K562 (cell line): ENCODE results near the gene COQ5. TPM values are rescaled to one million over a fixed set of nuclear protein-coding genes. Genes with fewer than 3 reads are reported as not detected.

Experiments used
- CREB3 ChIP-seq: fragments of 450-650 bp; conservative IDR thresholded peaks from 2 replicates; pipeline ENCODE4 v1.6.1; 2016; ENCODE audit warnings: missing genetic modification characterization, low read depth, mild to moderate bottlenecking, missing compliant biosample characterization, moderate library complexity
- CREB5 ChIP-seq: fragments of 250-450 bp; sonication (Bioruptor Pico); IDR thresholded peaks from 2 replicates; pipeline ENCODE4 v1.5.0; 2020; ENCODE audit warnings: mild to moderate bottlenecking
- CXXC5 ChIP-seq: fragments of 250-450 bp; sonication (Bioruptor Pico); IDR thresholded peaks from 2 replicates; pipeline ENCODE4 v1.8.0; 2022; ENCODE audit warnings: inconsistent platforms, mild to moderate bottlenecking, moderate library complexity
- ELK3 ChIP-seq: fragments of 450-650 bp; formaldehyde crosslinking; IDR thresholded peaks from 2 replicates; pipeline ENCODE4 v1.4.0; 2020; ENCODE audit warnings: mild to moderate bottlenecking
- FUS ChIP-seq: fragments of 200-400 bp; formaldehyde crosslinking; optimal IDR thresholded peaks from 2 replicates; pipeline ENCODE3; 2017; ENCODE audit warnings: low read depth, low read length
- GATA2 ChIP-seq: sonication (generic); formaldehyde crosslinking; IDR thresholded peaks from 2 replicates; pipeline ENCODE4 v1.4.0; 2020; ENCODE audit warnings: mild to moderate bottlenecking, missing genetic modification reagents
- IRF9 ChIP-seq: fragments of 450-650 bp; IDR thresholded peaks from 2 replicates; pipeline ENCODE4 v1.6.1; 2016; ENCODE audit warnings: missing biosample characterization, missing genetic modification characterization
- MYBL2 ChIP-seq, 2 experiments: fragments of 450-650 bp in 1 of 2; sonication (generic) in 1 of 2; formaldehyde crosslinking in 1 of 2; IDR thresholded peaks; 2 replicates each; pipeline versions ENCODE4 v1.6.1 to v1.8.1; 2017 to 2022; ENCODE audit warnings: borderline replicate concordance in 1 of 2, inconsistent platforms in 1 of 2, low read depth in 1 of 2, mild to moderate bottlenecking in 1 of 2, missing genetic modification reagents in 1 of 2, moderate library complexity in 1 of 2
- NFXL1 ChIP-seq: fragments of 450-650 bp; formaldehyde crosslinking; IDR thresholded peaks from 2 replicates; pipeline ENCODE4 v1.4.0; 2021; ENCODE audit warnings: mild to moderate bottlenecking
- RAD21 ChIP-seq, 2 experiments: fragments of 250-450 bp in 1 of 2; fragments of 450-650 bp in 1 of 2; sonication (Bioruptor Pico) in 1 of 2; formaldehyde crosslinking in 1 of 2; IDR thresholded peaks in 1 of 2; conservative IDR thresholded peaks in 1 of 2; 2 replicates each; pipeline versions ENCODE4 v1.4.0 to v1.8.0; 2020 to 2022; ENCODE audit warnings: mild to moderate bottlenecking in 2 of 2, moderate library complexity in 1 of 2
- RFX1 ChIP-seq: fragments of 450-650 bp; IDR thresholded peaks from 2 replicates; pipeline ENCODE4 v1.6.1; 2016; ENCODE audit warnings: mild to moderate bottlenecking, moderate library complexity
- RFX7 ChIP-seq: fragments of 250-450 bp; sonication (Bioruptor Pico); IDR thresholded peaks from 2 replicates; pipeline ENCODE4 v1.5.1; 2021; ENCODE audit warnings: mild to moderate bottlenecking
- SUPT5H ChIP-seq: fragments of 450-650 bp; IDR thresholded peaks from 2 replicates; pipeline ENCODE4 v1.6.1; 2016
- TAF7 ChIP-seq: fragments of 450-650 bp; IDR thresholded peaks from 2 replicates; pipeline ENCODE4 v1.6.1; 2016; ENCODE audit warnings: missing genetic modification characterization, missing compliant biosample characterization
- TOE1 ChIP-seq, 2 experiments: fragments of 450-650 bp in 1 of 2; sonication (generic) in 1 of 2; formaldehyde crosslinking in 1 of 2; IDR thresholded peaks; 2 replicates each; pipeline versions ENCODE4 v1.7.1 to v1.8.0; 2016 to 2022; ENCODE audit warnings: borderline replicate concordance in 2 of 2, mild to moderate bottlenecking in 2 of 2, antibody characterized with exemption in 1 of 2, inconsistent platforms in 1 of 2, low read depth in 1 of 2, missing genetic modification reagents in 1 of 2, moderate library complexity in 1 of 2
- ZMIZ1 ChIP-seq, 2 experiments: fragments of 150-350 bp in 1 of 2; IDR thresholded peaks; 2 replicates each; pipeline ENCODE4 v1.6.1; 2012 to 2016; ENCODE audit warnings: low read depth in 2 of 2, low read length in 2 of 2, mild to moderate bottlenecking in 1 of 2, moderate library complexity in 1 of 2
- ZNF232 ChIP-seq: sonication (generic); formaldehyde crosslinking; IDR thresholded peaks from 2 replicates; pipeline ENCODE4 v1.8.0; 2022; ENCODE audit warnings: mild to moderate bottlenecking, missing genetic modification reagents
- ZNF24 ChIP-seq: fragments of 450-650 bp; IDR thresholded peaks from 2 replicates; pipeline ENCODE4 v1.6.1; 2016
- ZNF253 ChIP-seq: fragments of 250-450 bp; sonication (Bioruptor Pico); conservative IDR thresholded peaks from 2 replicates; pipeline ENCODE4 v1.6.1; 2021; ENCODE audit warnings: mild to moderate bottlenecking
- polyA plus RNA-seq, 8 experiments: library from polyadenylated mRNA; depleted of rRNA in 4 of 8; stranded (reverse) in 5 of 8; unstranded in 3 of 8; fragments of >200 nt; fragmentation: Nextera tagmentation in 2 of 8; fragmentation: Illumina TruSeq in 1 of 8; extraction: Ambion mirVana in 2 of 8; extraction: Trizol in 1 of 8; gene quantifications; 2 replicates each; pipeline versions ENCODE4 v1.2.1 to v1.2.3, GENCODE V29; 2011 to 2014; ENCODE audit warnings: inconsistent platforms in 1 of 8, missing spikeins in 1 of 8
- total RNA-seq, 7 experiments: library from RNA; depleted of rRNA in 6 of 7; stranded (reverse); fragments of >200 nt in 6 of 7; fragmentation: Illumina TruSeq in 2 of 7; extraction: Trizol in 2 of 7; gene quantifications; 2 replicates each; pipeline versions ENCODE4 v1.2.1 to v1.2.3, GENCODE V29; 2011 to 2021; ENCODE audit warnings: low replicate concordance in 1 of 7

The COQ5 gene
- total and polyA plus RNA-seq, 9 of the 15 experiments (the other 6 are each of a cell fraction or from before 2014, with no cell fraction given), result 19.2 to 59.7 (median 30.4) TPM

GRCh38 chr12:120469450-120470149 lies 59.4 kb downstream of the COQ5 start, which contains the start of gene SRSF9 (continued):
- TF ChIP-seq TOE1 (IDR thresholded peaks at IDR 0.05; ENCODE audit: borderline replicate concordance) (peak; percentile 56; the same call in 1 of the 2 replicates), TOE1 (CRISPR knock-in tag; IDR thresholded peaks at IDR 0.05; ENCODE audit: borderline replicate concordance, low read depth) (no peak), CREB5 (no peak), ZNF24 (peak; percentile 61; the same call in 1 of the 2 replicates), RFX7 (CRISPR knock-in tag) (no peak), ZMIZ1 (IDR thresholded peaks at IDR 0.05; ENCODE audit: low read depth in 2 of 2, low read length in 2 of 2) (no peak), SUPT5H (peak; percentile 85), IRF9 (tag) (no peak), MYBL2 (IDR thresholded peaks at IDR 0.05; ENCODE audit: low read depth) (no peak), MYBL2 (CRISPR knock-in tag; IDR thresholded peaks at IDR 0.05; ENCODE audit: borderline replicate concordance) (no peak), FUS (peak; percentile 32), TAF7 (tag) (no peak), RAD21 (CRISPR knock-in tag; conservative IDR thresholded peaks at IDR 0.05 in 1 of 2, IDR thresholded peaks at IDR 0.05 in 1 of 2) (peak in 1 of 2 experiments; percentile 36; a peak in 3 of 4 replicates), CREB3 (tag) (0 out of 2 replicates have a peak, but pooled peaks have one; percentile 39), GATA2 (CRISPR knock-in tag) (no peak), ZNF253 (CRISPR knock-in tag) (no peak), ZNF232 (CRISPR knock-in tag) (0 out of 2 replicates have a peak, but pooled peaks have one; percentile 62), NFXL1 (CRISPR knock-in tag) (no peak), CXXC5 (CRISPR knock-in tag) (peak; percentile 87), ELK3 (CRISPR knock-in tag) (no peak), RFX1 (no peak)
